Suprapubic skin (tissue), 4 donors: ENCODE measurements around the gene SKAP1. TPM values are rescaled to one million over a fixed set of nuclear protein-coding genes. Genes with fewer than 3 reads are reported as not detected.

Experiments
- DNase-seq, 2 donors: peaks; one replicate each; pipeline ENCODE4 v3.0.0-alpha.2; 2019; ENCODE audit warnings: low spot score in 2 of 2
- H3K27ac ChIP-seq: fragments of 200-600 bp; sonication (generic); one replicate; pipeline ENCODE4 v1.5.1; 2019
- H3K27me3 ChIP-seq: fragments of 200-600 bp; sonication (generic); one replicate; pipeline ENCODE4 v1.5.1; 2019
- H3K36me3 ChIP-seq: fragments of 200-600 bp; sonication (generic); one replicate; pipeline ENCODE4 v1.5.1; 2019
- H3K4me1 ChIP-seq: fragments of 200-600 bp; sonication (generic); one replicate; pipeline ENCODE4 v1.5.1; 2019
- H3K4me3 ChIP-seq: fragments of 200-600 bp; sonication (generic); one replicate; pipeline ENCODE4 v1.5.1; 2019; ENCODE audit warnings: mild to moderate bottlenecking
- H3K9me3 ChIP-seq: fragments of 200-600 bp; sonication (generic); one replicate; pipeline ENCODE4 v1.5.1; 2019
- EP300 ChIP-seq: sonication (generic); formaldehyde crosslinking; IDR thresholded peaks from one replicate; pipeline ENCODE4 v1.6.1; 2017; ENCODE audit warnings: antibody characterized with exemption
- POLR2A ChIP-seq, 2 donors: fragments of 450-650 bp; IDR thresholded peaks; one replicate each; pipeline ENCODE4 v1.6.1; 2017; ENCODE audit warnings: antibody characterized with exemption in 2 of 2, mild to moderate bottlenecking in 2 of 2, moderate library complexity in 2 of 2
- POLR2AphosphoS5 ChIP-seq, 3 donors: sonication (generic); formaldehyde crosslinking; IDR thresholded peaks; one replicate each; pipeline ENCODE4 v1.6.1; 2017; ENCODE audit warnings: antibody characterized with exemption in 3 of 3
- WGBS: methylation state at CpG from one replicate; pipeline ENCODE4 v1.1.5; 2018; 5-methylcytosine and 5-hydroxymethylcytosine counted together
- total RNA-seq, 4 donors: library from RNA; depleted of rRNA; stranded (reverse); fragments of >200 nt; gene quantifications; one replicate each; pipeline ENCODE4 v1.1.0, GENCODE V29; 2016
- TF ChIP-seq, protein P1 (sequence below), 2 donors: fragments of 200-600 bp in 1 of 2; fragments of 450-650 bp in 1 of 2; sonication (generic) in 1 of 2; IDR thresholded peaks; one replicate each; pipeline ENCODE4 v1.5.1; 2016 to 2019; ENCODE audit warnings: antibody characterized with exemption in 2 of 2, mild to moderate bottlenecking in 1 of 2, moderate library complexity in 1 of 2

The SKAP1 gene
- total RNA-seq, 4 donors from 2014 or later = 1.0 to 1.5 TPM; not detected in 2

DNA sequence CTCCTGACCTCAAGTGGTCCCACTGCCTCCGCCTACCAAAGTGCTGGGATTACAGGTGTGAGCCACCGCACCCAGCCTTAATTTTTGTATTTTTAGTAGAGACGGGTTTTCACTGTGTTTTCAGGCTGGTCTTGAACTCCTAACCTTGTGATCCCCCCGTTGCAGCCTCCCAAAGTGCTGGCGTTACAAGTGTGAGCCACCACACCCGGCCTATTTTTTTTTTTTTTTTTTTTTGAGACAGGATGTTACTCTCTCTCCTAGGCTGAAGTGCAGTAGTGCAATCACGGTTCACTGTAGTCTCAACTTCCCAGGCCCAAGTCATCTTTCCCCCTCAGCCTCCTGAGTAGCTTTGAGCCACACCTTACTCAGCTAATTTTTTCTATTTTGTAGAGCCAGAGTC is 325.6 kb downstream of the SKAP1 start:
- Histone ChIP-seq H3K27me3 (no peaks in the 10 kb centered on the region), H3K27ac (no peak overlapping the region), H3K4me3 (no peak overlapping the region), H3K9me3 (no peaks in the 10 kb centered on the region), H3K4me1 (peaks cover 31% of the 10 kb centered on the region), H3K36me3 (no peaks in the 10 kb centered on the region)
- no peak for DNase-seq
- TF ChIP-seq, protein P1, sequence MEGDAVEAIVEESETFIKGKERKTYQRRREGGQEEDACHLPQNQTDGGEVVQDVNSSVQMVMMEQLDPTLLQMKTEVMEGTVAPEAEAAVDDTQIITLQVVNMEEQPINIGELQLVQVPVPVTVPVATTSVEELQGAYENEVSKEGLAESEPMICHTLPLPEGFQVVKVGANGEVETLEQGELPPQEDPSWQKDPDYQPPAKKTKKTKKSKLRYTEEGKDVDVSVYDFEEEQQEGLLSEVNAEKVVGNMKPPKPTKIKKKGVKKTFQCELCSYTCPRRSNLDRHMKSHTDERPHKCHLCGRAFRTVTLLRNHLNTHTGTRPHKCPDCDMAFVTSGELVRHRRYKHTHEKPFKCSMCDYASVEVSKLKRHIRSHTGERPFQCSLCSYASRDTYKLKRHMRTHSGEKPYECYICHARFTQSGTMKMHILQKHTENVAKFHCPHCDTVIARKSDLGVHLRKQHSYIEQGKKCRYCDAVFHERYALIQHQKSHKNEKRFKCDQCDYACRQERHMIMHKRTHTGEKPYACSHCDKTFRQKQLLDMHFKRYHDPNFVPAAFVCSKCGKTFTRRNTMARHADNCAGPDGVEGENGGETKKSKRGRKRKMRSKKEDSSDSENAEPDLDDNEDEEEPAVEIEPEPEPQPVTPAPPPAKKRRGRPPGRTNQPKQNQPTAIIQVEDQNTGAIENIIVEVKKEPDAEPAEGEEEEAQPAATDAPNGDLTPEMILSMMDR (IDR thresholded peaks at IDR 0.05) = no peak
- TF ChIP-seq EP300 (no peak), POLR2AphosphoS5 (IDR thresholded peaks at IDR 0.05) (no peak), POLR2A (IDR thresholded peaks at IDR 0.05) (no peak)
- WGBS = 88% methylated on average over 7 of the region's 7 CpGs

DNA sequence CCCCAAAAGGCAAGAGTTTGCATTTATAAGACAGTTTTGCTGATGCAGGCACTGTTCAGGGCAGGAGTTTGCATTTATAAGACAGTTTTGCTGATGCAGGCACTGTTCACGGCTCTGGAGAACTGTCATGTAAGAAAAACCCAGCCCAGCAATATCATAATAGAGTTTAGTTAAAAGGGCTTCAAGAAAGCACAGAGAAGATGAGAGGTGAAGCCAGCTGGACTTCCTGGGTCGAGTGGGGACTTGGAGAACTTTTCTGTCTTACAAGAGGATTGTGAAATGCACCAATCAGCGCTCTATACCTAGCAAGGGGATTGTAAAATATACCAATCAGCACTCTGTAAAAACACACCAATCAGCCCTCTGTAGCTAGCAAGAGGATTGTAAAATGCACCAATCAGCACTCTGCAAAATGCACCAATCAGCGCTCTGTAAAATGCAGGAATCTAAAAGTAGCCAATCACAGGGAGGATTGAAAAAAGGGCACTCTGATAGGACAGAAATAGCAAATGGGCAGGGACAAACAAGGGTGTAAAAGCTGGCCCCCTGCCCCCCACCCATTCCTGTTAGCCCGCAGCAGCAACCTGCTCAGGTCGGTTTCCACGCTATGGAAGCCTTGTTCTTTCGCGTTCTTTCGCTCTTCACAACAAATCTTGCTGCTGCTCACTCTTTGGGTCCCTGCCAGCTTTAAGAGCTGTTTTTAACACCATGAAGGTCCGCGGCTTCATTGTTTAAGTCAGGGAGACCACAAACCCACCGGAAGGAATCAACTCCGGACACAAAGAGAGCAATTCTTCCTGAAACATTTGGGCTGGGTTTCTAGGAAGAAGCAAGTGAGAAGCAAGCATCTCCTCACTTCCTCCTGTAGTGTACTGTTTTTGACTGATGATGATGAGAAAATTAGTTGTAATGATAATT is 327.0 kb downstream of the SKAP1 start:
- no peak for TF ChIP-seq EP300
- no peak for TF ChIP-seq POLR2AphosphoS5 (IDR thresholded peaks at IDR 0.05)
- TF ChIP-seq POLR2A (IDR thresholded peaks at IDR 0.05) = no peak
- TF ChIP-seq, protein P1 (IDR thresholded peaks at IDR 0.05) = no peak
- H3K27ac ChIP-seq = no peak overlapping the region
- no peaks in the 10 kb centered on the region for H3K36me3 ChIP-seq
- peaks cover 20% of the 10 kb centered on the region for H3K4me1 ChIP-seq
- no peaks in the 10 kb centered on the region for H3K27me3 ChIP-seq
- no peaks in the 10 kb centered on the region for H3K9me3 ChIP-seq
- DNase-seq = no peak
- no peak overlapping the region for H3K4me3 ChIP-seq
- 69% methylated on average over 14 of the region's 14 CpGs for WGBS

DNA sequence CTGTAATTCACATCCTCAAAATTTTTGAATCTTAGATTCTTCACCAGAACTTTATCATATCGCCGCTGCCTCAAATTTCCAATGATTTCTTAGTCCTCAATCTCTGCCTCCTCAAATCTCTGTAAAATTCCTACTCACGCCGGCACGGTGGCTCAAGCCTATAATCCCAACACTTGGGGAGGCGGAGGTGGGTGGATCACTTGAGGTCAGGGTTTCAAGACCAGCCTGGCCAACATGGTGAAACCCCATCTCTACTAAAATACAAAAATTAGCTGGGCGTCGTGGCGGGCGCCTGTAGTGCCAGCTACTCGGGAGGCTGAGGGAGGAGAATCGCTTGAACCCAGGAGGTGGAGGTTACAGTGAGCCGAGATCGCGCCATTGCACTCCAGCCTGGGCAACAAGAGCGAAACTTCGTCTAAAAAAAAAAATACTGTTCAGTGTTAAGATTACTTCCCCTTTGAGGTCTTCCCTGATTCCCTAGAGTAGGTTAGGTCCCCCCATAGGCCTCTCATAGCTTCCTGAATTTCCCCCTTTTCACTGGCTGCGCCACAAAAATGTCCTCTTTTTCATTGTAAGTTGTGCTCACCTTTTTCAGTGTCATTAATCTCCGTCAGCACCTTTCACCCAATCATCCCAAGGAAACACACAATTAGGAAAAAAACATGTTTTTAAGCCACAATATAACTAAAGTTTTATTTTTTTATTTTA is 327.8 kb downstream of the SKAP1 start:
- Histone ChIP-seq H3K4me3 (peak overlapping the region; percentile 96), H3K4me1 (peaks cover 18% of the 10 kb centered on the region), H3K27ac (no peak overlapping the region), H3K27me3 (no peaks in the 10 kb centered on the region), H3K36me3 (no peaks in the 10 kb centered on the region), H3K9me3 (no peaks in the 10 kb centered on the region)
- TF ChIP-seq POLR2A (IDR thresholded peaks at IDR 0.05) = no peak
- TF ChIP-seq, protein P1 (IDR thresholded peaks at IDR 0.05) = no peak
- TF ChIP-seq POLR2AphosphoS5 (IDR thresholded peaks at IDR 0.05) = no peak
- no peak for TF ChIP-seq EP300
- 81% methylated on average over 19 of the region's 19 CpGs for WGBS
- no peak for DNase-seq

DNA sequence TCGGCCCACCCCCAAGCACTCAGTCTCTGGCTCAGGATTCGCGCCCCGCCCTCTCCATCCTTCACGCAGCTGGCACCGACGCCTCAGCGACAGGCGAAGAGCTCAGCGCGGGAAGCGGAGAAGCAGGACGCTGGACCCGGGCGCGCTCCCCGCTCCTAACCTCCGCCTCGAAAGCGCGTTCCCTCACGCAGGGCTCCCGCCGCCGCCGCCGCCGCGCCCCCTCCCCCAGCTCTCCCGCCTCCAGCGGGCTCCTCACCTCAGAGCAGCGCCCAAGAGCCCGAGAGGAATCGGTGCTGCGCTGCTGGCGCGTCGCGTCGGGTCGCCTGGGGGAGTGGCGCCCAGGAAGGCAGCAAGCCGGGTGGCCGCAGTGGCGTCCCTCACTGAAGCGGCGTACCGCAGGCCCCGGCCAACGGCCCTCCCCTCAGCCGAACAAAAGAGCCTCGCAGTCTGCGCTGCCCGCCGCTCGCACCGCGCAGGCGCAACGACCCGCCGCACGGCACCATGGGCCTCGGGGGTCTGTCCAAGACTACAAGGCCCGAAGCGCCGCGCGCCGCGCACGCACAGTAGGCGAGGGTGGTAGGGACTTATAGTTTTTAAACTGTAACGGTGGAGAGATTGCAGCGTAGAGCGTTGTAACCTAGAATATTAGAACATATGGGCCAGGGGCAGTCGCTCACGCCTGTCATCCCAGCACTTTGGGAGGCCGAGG is 328.8 kb downstream of the SKAP1 start, which contains the start of gene CBX1:
TSS of gene CBX1 (minus strand) at position 467 of the 709 bp plus-strand sequence. CDS start 24,474 bp downstream, outside the sequence.
- Histone ChIP-seq H3K9me3 (no peaks in the 10 kb centered on the region), H3K36me3 (no peaks in the 10 kb centered on the region), H3K27me3 (no peaks in the 10 kb centered on the region), H3K27ac (peak within 1 kb of the TSS; percentile 91), H3K4me1 (peaks cover 16% of the 10 kb centered on the region), H3K4me3 (peak within 1 kb of the TSS; percentile 96)
- DNase-seq = peak; percentile 94 to 96
- WGBS = 1% methylated on average over 33 of the region's 79 CpGs
- TF ChIP-seq POLR2AphosphoS5 (IDR thresholded peaks at IDR 0.05) = peak in 1 of 3 donors; percentile 33
- no peak for TF ChIP-seq EP300

DNA sequence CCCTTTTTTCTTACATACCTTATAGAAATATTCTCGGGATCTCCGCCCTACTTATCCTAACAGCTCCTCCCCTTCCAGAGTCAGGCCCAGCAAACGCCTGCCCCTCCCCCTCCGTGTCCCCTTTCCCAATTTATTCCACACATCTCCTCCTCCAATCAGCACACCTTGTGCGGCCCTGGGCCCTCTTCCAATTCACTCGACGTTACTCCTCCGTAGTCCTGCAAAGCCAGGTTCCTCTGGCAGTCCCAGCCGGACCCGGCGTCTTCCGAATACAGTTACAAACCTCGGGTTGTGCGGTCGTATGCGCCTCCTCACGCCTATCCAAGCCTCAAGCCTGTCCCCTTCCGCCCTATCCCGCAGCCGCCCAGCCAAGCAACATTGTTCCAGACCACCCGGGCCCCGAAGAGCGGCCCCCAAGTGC is 329.4 kb downstream of the SKAP1 start:
- Histone ChIP-seq H3K27me3 (no peaks in the 10 kb centered on the region), H3K9me3 (no peaks in the 10 kb centered on the region), H3K36me3 (no peaks in the 10 kb centered on the region), H3K27ac (peak overlapping the region; percentile 91), H3K4me1 (peaks cover 22% of the 10 kb centered on the region), H3K4me3 (peak overlapping the region; percentile 96)
- no peak for TF ChIP-seq EP300
- no peak for TF ChIP-seq POLR2AphosphoS5 (IDR thresholded peaks at IDR 0.05)
- TF ChIP-seq, protein P1 (IDR thresholded peaks at IDR 0.05) = no peak
- no peak for TF ChIP-seq POLR2A (IDR thresholded peaks at IDR 0.05)
- DNase-seq = peak in 1 of 2 donors; percentile 81
- WGBS = 0% methylated on average over 18 of the region's 23 CpGs
